Gastrocnemius medialis (tissue), 4 donors: ENCODE results near the gene ALOX15. TPM values are rescaled to one million over a fixed set of nuclear protein-coding genes. Genes with fewer than 3 reads are reported as not detected.
"Not testable (repeated sequence)": the region's sequence is repeated elsewhere in the genome, so short reads cannot be mapped to it uniquely, and the experiment has no call there.

Source experiments
- ATAC-seq, 2 donors: fragments of 150-250 bp; one replicate each; pipeline ENCODE4 v1.9.1; 2016
- DNase-seq, 2 donors: peaks; one replicate each; pipeline ENCODE4 v3.0.0-alpha.2; 2019
- H3K27ac ChIP-seq, 4 donors: fragments of 200-600 bp; sonication (generic); 1 replicate in 1 of 4; 2 replicates in 3 of 4; pipeline ENCODE4 v1.5.1; 2016 to 2018; ENCODE audit warnings: mild to moderate bottlenecking in 2 of 4, moderate library complexity in 1 of 4
- H3K27me3 ChIP-seq, 3 donors: fragments of 200-600 bp; sonication (generic) in 2 of 3; 1 replicate in 1 of 3; 2 replicates in 2 of 3; pipeline versions ENCODE4 v1.5.1 to v1.6.0; 2016 to 2019; ENCODE audit warnings: mild to moderate bottlenecking in 1 of 3, moderate library complexity in 1 of 3
- H3K36me3 ChIP-seq, 2 donors: fragments of 200-600 bp; sonication (generic) in 1 of 2; one replicate each; pipeline ENCODE4 v1.5.1; 2017 to 2018
- H3K4me1 ChIP-seq, 2 donors: fragments of 200-600 bp; sonication (generic) in 1 of 2; one replicate each; pipeline ENCODE4 v1.5.1; 2016 to 2017; ENCODE audit warnings: mild to moderate bottlenecking in 2 of 2
- H3K4me3 ChIP-seq, 4 donors: fragments of 200-600 bp; sonication (generic) in 3 of 4; 1 replicate in 1 of 4; 2 replicates in 3 of 4; pipeline ENCODE4 v1.5.1; 2016 to 2019; ENCODE audit warnings: mild to moderate bottlenecking in 2 of 4
- H3K9me3 ChIP-seq, 3 donors: fragments of 200-600 bp; sonication (generic) in 2 of 3; 1 replicate in 1 of 3; 2 replicates in 2 of 3; pipeline ENCODE4 v1.5.1; 2016 to 2019
- CTCF ChIP-seq, 5 experiments: fragments of 450-650 bp in 3 of 5; fragments of 200-600 bp in 2 of 5; sonication (generic) in 2 of 5; IDR thresholded peaks in 4 of 5; conservative IDR thresholded peaks in 1 of 5; 1 replicate in 4 of 5; 2 replicates in 1 of 5; pipeline ENCODE4 v1.5.1; 2016 to 2019; ENCODE audit warnings: antibody characterized with exemption in 5 of 5, mild to moderate bottlenecking in 3 of 5, moderate library complexity in 3 of 5
- POLR2A ChIP-seq, 2 donors: fragments of 450-650 bp; IDR thresholded peaks; one replicate each; pipeline ENCODE4 v1.6.1; 2017; ENCODE audit warnings: antibody characterized with exemption in 2 of 2, mild to moderate bottlenecking in 2 of 2, moderate library complexity in 2 of 2
- in situ Hi-C, 4 donors: fragments of 200-750 bp; cut with MboI; loops; one replicate each; pipeline versions ENCODE4 v1.15.0 to v1.8.0; 2017; ENCODE audit warnings: low sequenced_read_pairs in 4 of 4
- intact Hi-C: fragments of 100-400 bp; cut with DNase I; formaldehyde crosslinking; loops from one replicate; pipeline ENCODE4 v1.15.1; 2023; ENCODE audit warnings: low total_unique reads
- total RNA-seq, 4 donors: library from RNA; depleted of rRNA; stranded (reverse); fragments of >200 nt; gene quantifications; one replicate each; pipeline versions ENCODE4 v1.1.0 to v1.2.3, GENCODE V29; 2016

ALOX15 gene
- total RNA-seq, 4 donors from 2014 or later: not detected

GRCh38 chr17:4605826-4606225 lies 35.7 kb downstream of the ALOX15 start:
- Histone ChIP-seq H3K36me3 (peaks cover 0 to 17% of the 10 kb centered on the region in 2 donors), H3K4me1 (peaks cover 90 to 94% of the 10 kb centered on the region in 2 donors), H3K9me3 (no peaks in the 10 kb centered on the region), H3K27ac (peak overlapping the region; percentile 86 to 100 (median 94)), H3K4me3 (no peak overlapping the region), H3K27me3 (no peaks in the 10 kb centered on the region)
- intact Hi-C loops: no loop called here
- no peak for TF ChIP-seq POLR2A (IDR thresholded peaks at IDR 0.05)
- no peak for TF ChIP-seq CTCF (IDR thresholded peaks at IDR 0.05 in 4 of 5, conservative IDR thresholded peaks at IDR 0.05 in 1 of 5)
- DNase-seq (no peak), ATAC-seq (no peak)
- in situ Hi-C loops: no loop called here

- Histone ChIP-seq H3K36me3 (peaks cover 0 to 17% of the 10 kb centered on the region in 2 donors), H3K27ac (peak overlapping the region; percentile 86 to 100 (median 94)), H3K4me1 (peaks cover 90 to 94% of the 10 kb centered on the region in 2 donors)
- H3K27me3 ChIP-seq, in situ Hi-C loops, DNase-seq, ATAC-seq, H3K4me3 ChIP-seq, intact Hi-C loops, H3K9me3 ChIP-seq: not testable (repeated sequence)
Measured at GRCh38 chr17:4604736-4605135, 36.7 kb downstream of the ALOX15 start.

- Histone ChIP-seq H3K27me3 (no peaks in the 10 kb centered on the region), H3K4me3 (no peak overlapping the region), H3K27ac (peak overlapping the region; percentile 86 to 100 (median 94)), H3K4me1 (peaks cover 90 to 94% of the 10 kb centered on the region in 2 donors), H3K9me3 (no peaks in the 10 kb centered on the region), H3K36me3 (peaks cover 0 to 17% of the 10 kb centered on the region in 2 donors)
- intact Hi-C loops (no loop called here), in situ Hi-C loops (no loop called here)
- peak; percentile 36 to 58 for TF ChIP-seq POLR2A (IDR thresholded peaks at IDR 0.05)
- TF ChIP-seq CTCF (IDR thresholded peaks at IDR 0.05 in 4 of 5, conservative IDR thresholded peaks at IDR 0.05 in 1 of 5): no peak
- DNase-seq (peak; percentile 88 to 97), ATAC-seq (peak; percentile 34 to 43)
Measured at GRCh38 chr17:4604111-4604644, 37.3 kb downstream of the ALOX15 start.

GRCh38 chr17:4602041-4602440 lies 39.4 kb downstream of the ALOX15 start:
- Histone ChIP-seq H3K4me1 (peaks cover 91 to 94% of the 10 kb centered on the region in 2 donors), H3K27me3 (no peaks in the 10 kb centered on the region), H3K27ac (peak overlapping the region; percentile 86 to 100 (median 94)), H3K4me3 (no peak overlapping the region), H3K36me3 (peaks cover 0 to 22% of the 10 kb centered on the region in 2 donors), H3K9me3 (no peaks in the 10 kb centered on the region)
- DNase-seq: no peak
- in situ Hi-C loops: no loop called here
- intact Hi-C loops: no loop called here
- no peak for TF ChIP-seq CTCF (IDR thresholded peaks at IDR 0.05 in 4 of 5, conservative IDR thresholded peaks at IDR 0.05 in 1 of 5)
- TF ChIP-seq POLR2A (IDR thresholded peaks at IDR 0.05): no peak
- no peak for ATAC-seq

- DNase-seq (no peak), ATAC-seq (no peak)
- Histone ChIP-seq H3K27me3 (no peaks in the 10 kb centered on the region), H3K4me3 (peak overlapping the region in 1 of 4 donors; percentile 12), H3K36me3 (peaks cover 0 to 24% of the 10 kb centered on the region in 2 donors), H3K27ac (peak overlapping the region; percentile 86 to 100 (median 94)), H3K9me3 (no peaks in the 10 kb centered on the region), H3K4me1 (peaks cover 87 to 88% of the 10 kb centered on the region in 2 donors)
- intact Hi-C loops (loop anchor here (2.0 kb wide), 1 partner anchor 15 kb away; no protein-coding TSS in a partner anchor), in situ Hi-C loops (no loop called here)
- TF ChIP-seq POLR2A (IDR thresholded peaks at IDR 0.05): no peak
- no peak for TF ChIP-seq CTCF (IDR thresholded peaks at IDR 0.05 in 4 of 5, conservative IDR thresholded peaks at IDR 0.05 in 1 of 5)
Measured at GRCh38 chr17:4601326-4601725, 40.2 kb downstream of the ALOX15 start.
